GM23338 (cell line): Measurements from ENCODE around the gene USP17L30.
"Not testable (repeated sequence)": the region's sequence is repeated elsewhere in the genome, so short reads cannot be mapped to it uniquely, and the experiment has no call there.

Experiments used
- CTCF ChIP-seq, 2 experiments: fragments of 200-600 bp in 1 of 2; sonication (generic) in 1 of 2; conservative IDR thresholded peaks; 2 replicates each; pipeline versions ENCODE4 v1.5.1 to v1.6.1; 2016 to 2017; ENCODE audit warnings: antibody characterized with exemption in 2 of 2, low read depth in 2 of 2, mild to moderate bottlenecking in 2 of 2, moderate library complexity in 1 of 2
- EZH2 ChIP-seq: fragments of 200-600 bp; sonication (generic); IDR thresholded peaks from one replicate; pipeline ENCODE4 v1.8.0; 2017; ENCODE audit warnings: antibody characterized with exemption, mild to moderate bottlenecking, low read depth; ENCODE audit not compliant: unreplicated experiment
- EZH2phosphoT487 ChIP-seq: fragments of 200-600 bp; sonication (generic); IDR thresholded peaks from one replicate; pipeline ENCODE4 v1.8.1; 2018; ENCODE audit warnings: antibody characterized with exemption; ENCODE audit not compliant: unreplicated experiment
- POLR2AphosphoS5 ChIP-seq: IDR thresholded peaks from 2 replicates; pipeline ENCODE4 v1.6.1; 2016; ENCODE audit warnings: antibody characterized with exemption, low read depth
- REST ChIP-seq: IDR thresholded peaks from one replicate; pipeline ENCODE4 v1.6.1; 2018; ENCODE audit warnings: antibody characterized with exemption; ENCODE audit not compliant: unreplicated experiment

- not testable (repeated sequence) for TF ChIP-seq CTCF (conservative IDR thresholded peaks at IDR 0.05; ENCODE audit: low read depth in 2 of 2); POLR2AphosphoS5; EZH2; EZH2phosphoT487; REST
Observed at GRCh38 chr4:9353338-9353737, 9.6 kb upstream of the USP17L30 start, which contains the start of gene USP17L29.
